Osteocyte (in vitro differentiated cells): Measurements from ENCODE around the gene POU1F1. TPM values are rescaled to one million over a fixed set of nuclear protein-coding genes. Genes with fewer than 3 reads are reported as not detected.
A peak's percentile ranks its signal among the peaks of the same experiment; 100 is the strongest.

Source experiments
- DNase-seq: peaks from one replicate; pipeline ENCODE4 v3.0.0; 2021; ENCODE audit warnings: mixed read lengths; ENCODE audit not compliant: unreplicated experiment; ENCODE audit errors: extremely low spot score
- H3K27ac Mint-ChIP-seq: one replicate; pipeline ENCODE4 v1.8.0; 2021; ENCODE audit warnings: mild to moderate bottlenecking, mixed read lengths; ENCODE audit not compliant: unreplicated experiment
- H3K27me3 Mint-ChIP-seq: one replicate; pipeline ENCODE4 v1.8.0; 2021; ENCODE audit warnings: mixed read lengths; ENCODE audit not compliant: unreplicated experiment
- H3K36me3 Mint-ChIP-seq: one replicate; pipeline ENCODE4 v1.8.0; 2021; ENCODE audit warnings: mixed read lengths; ENCODE audit not compliant: unreplicated experiment
- H3K4me1 Mint-ChIP-seq: one replicate; pipeline ENCODE4 v1.8.0; 2021; ENCODE audit warnings: mixed read lengths; ENCODE audit not compliant: unreplicated experiment
- H3K4me3 Mint-ChIP-seq: one replicate; pipeline ENCODE4 v1.8.0; 2021; ENCODE audit warnings: mild to moderate bottlenecking, moderate library complexity, mixed read lengths; ENCODE audit not compliant: unreplicated experiment
- H3K9me3 Mint-ChIP-seq: one replicate; pipeline ENCODE4 v1.8.0; 2021; ENCODE audit warnings: mixed read lengths; ENCODE audit not compliant: unreplicated experiment
- CTCF ChIP-seq: fragments of 200-600 bp; sonication (generic); IDR thresholded peaks from 2 replicates; pipeline ENCODE4 v1.5.0; 2021; ENCODE audit warnings: antibody characterized with exemption, mild to moderate bottlenecking, moderate library complexity
- microRNA-seq: library from miRNA; unstranded; fragments of <30 nt; microRNA quantifications from one replicate; pipeline ENCODE4 v1.1.0, GENCODE V29; 2020; ENCODE audit not compliant: unreplicated experiment
- total RNA-seq: library from RNA; stranded (reverse); gene quantifications from 2 replicates; pipeline ENCODE4 v1.2.1, GENCODE V29; 2021

Gene POU1F1
- total RNA-seq, 1 donor from 2014 or later = not detected

GRCh38 chr3:87227104-87227834, 49.1 kb downstream of the POU1F1 start, which contains the start of gene CHMP2B:
TSS of gene CHMP2B (plus strand) at chr3:87227309. CDS start at chr3:87227523, 214 bp downstream.
- Mint-ChIP-seq H3K27ac (peak within 1 kb of the TSS; percentile 97), H3K4me1 (peaks cover 29% of the 10 kb centered on the region), H3K36me3 (peaks cover 1% of the 10 kb centered on the region), H3K4me3 (peak within 1 kb of the TSS; percentile 97), H3K27me3 (peaks cover 17% of the 10 kb centered on the region), H3K9me3 (no peaks in the 10 kb centered on the region)
- peak; percentile 97 for DNase-seq
- no peak for TF ChIP-seq CTCF

GRCh38 chr3:87225659-87226058, 50.7 kb downstream of the POU1F1 start:
- Mint-ChIP-seq H3K4me3 (peak overlapping the region; percentile 45), H3K4me1 (peaks cover 20% of the 10 kb centered on the region), H3K9me3 (no peaks in the 10 kb centered on the region), H3K27me3 (peaks cover 29% of the 10 kb centered on the region), H3K27ac (no peak overlapping the region), H3K36me3 (peaks cover 1% of the 10 kb centered on the region)
- no peak for DNase-seq
- no peak for TF ChIP-seq CTCF

GRCh38 chr3:87219611-87220010, 56.8 kb downstream of the POU1F1 start:
- H3K9me3 Mint-ChIP-seq = no peaks in the 10 kb centered on the region
- H3K27ac Mint-ChIP-seq = no peak overlapping the region

GRCh38 chr3:87218560-87218959, 57.8 kb downstream of the POU1F1 start:
- H3K4me3 Mint-ChIP-seq = no peak overlapping the region
- DNase-seq = no peak

More at GRCh38 chr3:87219611-87220010, 56.8 kb downstream of the POU1F1 start:
- Mint-ChIP-seq H3K27me3 (peaks cover 59% of the 10 kb centered on the region), H3K36me3 (no peaks in the 10 kb centered on the region), H3K4me3 (no peak overlapping the region), H3K4me1 (no peaks in the 10 kb centered on the region)
- no peak for TF ChIP-seq CTCF
- DNase-seq = no peak

More at GRCh38 chr3:87218560-87218959, 57.8 kb downstream of the POU1F1 start:
- Mint-ChIP-seq H3K27me3 (peaks cover 63% of the 10 kb centered on the region), H3K27ac (no peak overlapping the region), H3K36me3 (no peaks in the 10 kb centered on the region), H3K4me1 (no peaks in the 10 kb centered on the region), H3K9me3 (no peaks in the 10 kb centered on the region)
- no peak for TF ChIP-seq CTCF

Small RNAs within 50 kb of the gene (microRNA-seq; reads per million reads assigned to microRNA genes)
- not detected for gene MIR4795

Other genes starting within 250 kb of the POU1F1 start
- gene CHMP2B, start 49.3 kb downstream of the POU1F1 start, total RNA-seq = 36.9 and 41.9 TPM in 2 replicates